Measurements from ENCODE around the gene RDH13.
"Not testable (repeated sequence)": the region's sequence is repeated elsewhere in the genome, so short reads cannot be mapped to it uniquely, and the experiment has no call there.

The RDH13 gene

GRCh38 chr19:55008781-55009180 is 54.2 kb downstream of the RDH13 start:
- FAIRE-seq = not testable (repeated sequence)

- FAIRE-seq = not testable (repeated sequence)
Observed at GRCh38 chr19:55008189-55008588, 54.8 kb downstream of the RDH13 start.

GRCh38 chr19:55007537-55007936 is 55.4 kb downstream of the RDH13 start:
- not testable (repeated sequence) for FAIRE-seq

GRCh38 chr19:55006795-55007194 is 56.2 kb downstream of the RDH13 start:
- FAIRE-seq = not testable (repeated sequence)

GRCh38 chr19:55005684-55006488 is 57.1 kb downstream of the RDH13 start:
- FAIRE-seq = no peak

GRCh38 chr19:55000761-55001160 is 62.2 kb downstream of the RDH13 start:
- no peak for FAIRE-seq

- not testable (repeated sequence) for FAIRE-seq
Observed at GRCh38 chr19:54998751-54999239, 64.2 kb downstream of the RDH13 start.

- FAIRE-seq = no peak
Observed at GRCh38 chr19:54995561-54995960, 67.4 kb downstream of the RDH13 start.

Measured in G401.6 (cell line).